ENCODE measurements around the gene HBP1.
"Not testable (repeated sequence)": the region's sequence is repeated elsewhere in the genome, so short reads cannot be mapped to it uniquely, and the experiment has no call there.

Gene HBP1

GRCh38 chr7:107212725-107213124, 43.9 kb downstream of the HBP1 start:
- no peak overlapping the region for H3K4me3 ChIP-seq (ENCODE audit: low read depth in 1 of 2, low read length in 1 of 2)
- TF ChIP-seq CTCF (IDR thresholded peaks at IDR 0.05), result no peak
- H3K27ac ChIP-seq, result no peak overlapping the region
- H3K27me3 ChIP-seq, result no peaks in the 10 kb centered on the region
- peaks cover 25% of the 10 kb centered on the region for H3K36me3 ChIP-seq
- H3K4me1 ChIP-seq (ENCODE audit: control insufficient read depth in 1 of 2, insufficient read depth in 1 of 2, low read depth in 1 of 2, low read length in 1 of 2), result no peaks in the 10 kb centered on the region
- no peaks in the 10 kb centered on the region for H3K9me3 ChIP-seq

- Histone ChIP-seq H3K27ac (no peak overlapping the region), H3K27me3 (no peaks in the 10 kb centered on the region), H3K4me3 (ENCODE audit: low read depth in 1 of 2, low read length in 1 of 2) (no peak overlapping the region), H3K4me1 (ENCODE audit: control insufficient read depth in 1 of 2, insufficient read depth in 1 of 2, low read depth in 1 of 2, low read length in 1 of 2) (no peaks in the 10 kb centered on the region), H3K36me3 (peaks cover 24% of the 10 kb centered on the region), H3K9me3 (no peaks in the 10 kb centered on the region)
- TF ChIP-seq CTCF (IDR thresholded peaks at IDR 0.05), result no peak
Measured at GRCh38 chr7:107213193-107213788, 44.5 kb downstream of the HBP1 start.

GRCh38 chr7:107213945-107214344, 45.1 kb downstream of the HBP1 start:
- TF ChIP-seq CTCF (IDR thresholded peaks at IDR 0.05), result no peak
- Histone ChIP-seq H3K4me3 (ENCODE audit: low read depth in 1 of 2, low read length in 1 of 2) (no peak overlapping the region), H3K27me3 (no peaks in the 10 kb centered on the region), H3K9me3 (no peaks in the 10 kb centered on the region), H3K27ac (no peak overlapping the region), H3K36me3 (peaks cover 17% of the 10 kb centered on the region), H3K4me1 (ENCODE audit: control insufficient read depth in 1 of 2, insufficient read depth in 1 of 2, low read depth in 1 of 2, low read length in 1 of 2) (no peaks in the 10 kb centered on the region)

GRCh38 chr7:107219563-107220244, 50.9 kb downstream of the HBP1 start:
- H3K4me1 ChIP-seq (ENCODE audit: control insufficient read depth in 1 of 2, insufficient read depth in 1 of 2, low read depth in 1 of 2, low read length in 1 of 2), result no peaks in the 10 kb centered on the region
- no peak for TF ChIP-seq CTCF (IDR thresholded peaks at IDR 0.05)
- H3K27me3 ChIP-seq, result no peaks in the 10 kb centered on the region
- H3K36me3 ChIP-seq, result no peaks in the 10 kb centered on the region
- no peaks in the 10 kb centered on the region for H3K9me3 ChIP-seq
- H3K27ac ChIP-seq, result no peak overlapping the region
- H3K4me3 ChIP-seq (ENCODE audit: low read depth in 1 of 2, low read length in 1 of 2), result no peak overlapping the region

GRCh38 chr7:107220356-107220755, 51.6 kb downstream of the HBP1 start:
- TF ChIP-seq CTCF (IDR thresholded peaks at IDR 0.05), result no peak
- no peaks in the 10 kb centered on the region for H3K27me3 ChIP-seq
- H3K9me3 ChIP-seq, result no peaks in the 10 kb centered on the region
- no peak overlapping the region for H3K4me3 ChIP-seq (ENCODE audit: low read depth in 1 of 2, low read length in 1 of 2)
- no peaks in the 10 kb centered on the region for H3K36me3 ChIP-seq
- H3K4me1 ChIP-seq (ENCODE audit: control insufficient read depth in 1 of 2, insufficient read depth in 1 of 2, low read depth in 1 of 2, low read length in 1 of 2), result no peaks in the 10 kb centered on the region
- H3K27ac ChIP-seq, result no peak overlapping the region

GRCh38 chr7:107220806-107221205, 52.0 kb downstream of the HBP1 start:
- not testable (repeated sequence) for H3K4me3 ChIP-seq (ENCODE audit: low read depth in 1 of 2, low read length in 1 of 2); H3K27me3 ChIP-seq; H3K27ac ChIP-seq; H3K4me1 ChIP-seq (ENCODE audit: control insufficient read depth in 1 of 2, insufficient read depth in 1 of 2, low read depth in 1 of 2, low read length in 1 of 2); H3K36me3 ChIP-seq; H3K9me3 ChIP-seq

Measured in neutrophil (primary cell).